ENCODE data around the gene ZNF862.

Gene ZNF862

DNA sequence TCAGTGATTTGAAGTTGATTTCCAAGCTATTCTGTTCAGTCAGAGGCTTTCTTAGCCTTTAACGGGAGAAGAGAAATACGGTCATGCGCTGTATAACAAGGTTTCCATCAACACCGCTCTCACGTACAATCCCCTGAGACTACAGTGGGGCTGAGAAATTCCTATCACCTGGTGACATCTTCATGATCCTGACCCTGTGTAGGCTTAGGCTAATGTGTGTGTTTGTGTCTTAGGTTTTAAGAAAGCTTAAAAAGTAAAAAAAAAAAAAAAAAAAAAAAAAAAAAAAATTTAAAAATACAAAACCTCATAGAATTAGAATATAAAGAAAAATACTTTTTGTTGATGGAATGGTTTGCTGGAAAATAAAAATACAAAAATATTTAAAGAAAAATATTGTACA lies 1.8 kb downstream of the ZNF862 start:
- no peak for DNase-seq (ENCODE audit: low read depth, low spot score)

DNA sequence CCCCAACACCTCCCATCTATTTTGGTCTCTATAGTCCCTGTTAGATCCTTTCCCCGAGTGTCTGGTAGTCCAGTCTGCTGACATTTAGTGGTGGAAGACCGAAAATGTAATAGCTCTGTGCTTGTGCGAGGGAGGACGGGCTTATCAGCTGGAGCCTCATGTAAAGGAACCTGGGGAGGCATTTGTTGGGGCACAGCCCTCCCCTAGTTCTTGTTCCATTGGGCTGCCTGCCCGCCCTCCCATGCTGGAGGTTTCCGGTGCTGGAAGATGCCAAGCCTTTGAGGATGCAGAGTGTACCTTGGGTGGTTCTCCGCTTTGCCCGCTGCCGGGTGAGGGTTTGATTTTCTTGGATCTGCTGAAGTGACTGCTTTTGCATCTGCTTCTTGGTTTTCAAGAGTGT lies 5.4 kb downstream of the ZNF862 start:
- H3K27ac ChIP-seq, result no peak overlapping the region
- no peak for DNase-seq (ENCODE audit: low read depth, low spot score)

More for the DNA sequence above, 1.8 kb downstream of the ZNF862 start:
- H3K27ac ChIP-seq, result no peak overlapping the region

DNA sequence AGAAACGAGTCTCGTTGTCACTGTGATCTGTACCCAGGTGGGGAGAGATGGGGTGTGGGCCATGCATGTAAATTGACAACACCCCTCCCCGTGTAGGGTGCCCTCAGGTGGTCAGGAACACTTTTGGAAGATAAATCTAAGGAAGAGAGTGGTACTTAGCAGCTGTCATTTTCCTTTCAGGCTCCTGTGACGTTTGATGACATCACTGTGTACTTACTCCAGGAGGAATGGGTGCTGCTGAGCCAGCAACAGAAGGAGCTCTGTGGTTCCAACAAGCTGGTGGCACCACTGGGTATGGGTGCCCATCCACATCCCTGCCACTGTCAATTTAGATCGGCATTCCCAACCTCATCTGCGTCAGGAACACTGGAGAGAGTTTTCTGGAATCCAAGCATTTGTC lies 6.3 kb downstream of the ZNF862 start:
- no peak for DNase-seq (ENCODE audit: low read depth, low spot score)
- H3K27ac ChIP-seq, result no peak overlapping the region

DNA sequence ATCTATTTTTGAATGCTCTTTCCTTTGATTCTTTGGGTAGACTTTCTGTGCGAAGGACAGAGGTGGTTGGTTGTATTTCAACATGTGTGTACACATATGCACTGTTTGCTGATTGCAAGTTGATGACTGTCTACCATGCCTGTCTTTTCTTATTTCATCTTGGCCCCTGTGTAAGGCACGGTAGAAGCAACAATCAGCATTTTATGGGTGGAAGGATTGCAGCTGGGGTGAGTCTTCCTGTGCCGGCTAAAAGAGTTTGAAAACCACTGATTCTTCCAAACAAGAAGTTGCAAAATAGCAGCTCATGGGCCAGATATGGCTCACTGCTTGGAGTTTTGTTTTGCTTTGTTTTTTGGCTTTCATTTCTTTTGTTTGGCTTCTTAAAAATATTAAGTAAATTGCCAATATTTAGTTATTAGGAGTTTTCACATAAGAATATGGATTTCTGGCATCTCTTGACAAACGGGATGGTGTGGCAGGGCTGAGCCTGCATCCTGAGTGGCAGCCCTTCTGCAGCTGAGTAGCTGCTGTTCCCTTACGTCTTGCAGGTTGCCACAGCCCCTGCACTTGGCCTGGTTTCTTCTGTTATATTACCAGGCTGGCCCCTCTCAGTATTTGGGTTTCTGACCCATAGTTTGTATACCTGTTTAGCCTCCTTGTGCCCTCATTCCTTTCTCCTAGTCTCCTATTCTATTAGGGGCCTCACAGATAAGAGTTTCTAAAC lies 7.2 kb downstream of the ZNF862 start:
- no peak for DNase-seq (ENCODE audit: low read depth, low spot score)
- no peak overlapping the region for H3K27ac ChIP-seq

DNA sequence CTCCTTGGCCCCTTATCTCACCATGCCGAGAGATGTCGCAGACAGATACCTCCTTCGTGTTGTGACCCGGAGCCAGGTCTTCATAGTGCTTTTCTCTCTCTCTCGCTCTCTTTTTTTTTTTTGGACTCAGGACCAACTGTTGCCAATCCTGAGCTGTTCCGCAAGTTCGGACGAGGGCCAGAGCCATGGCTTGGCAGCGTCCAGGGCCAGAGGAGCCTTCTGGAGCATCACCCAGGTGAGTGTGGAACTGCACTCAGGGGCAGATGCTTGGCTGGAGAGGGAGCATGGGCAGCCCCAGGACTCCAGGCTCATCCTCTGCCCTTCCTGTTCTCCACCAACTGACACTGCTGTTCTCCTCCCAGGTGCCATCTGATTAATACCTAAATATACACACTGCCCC lies 7.8 kb downstream of the ZNF862 start:
- DNase-seq (ENCODE audit: low read depth, low spot score), result no peak
- H3K27ac ChIP-seq, result no peak overlapping the region

DNA sequence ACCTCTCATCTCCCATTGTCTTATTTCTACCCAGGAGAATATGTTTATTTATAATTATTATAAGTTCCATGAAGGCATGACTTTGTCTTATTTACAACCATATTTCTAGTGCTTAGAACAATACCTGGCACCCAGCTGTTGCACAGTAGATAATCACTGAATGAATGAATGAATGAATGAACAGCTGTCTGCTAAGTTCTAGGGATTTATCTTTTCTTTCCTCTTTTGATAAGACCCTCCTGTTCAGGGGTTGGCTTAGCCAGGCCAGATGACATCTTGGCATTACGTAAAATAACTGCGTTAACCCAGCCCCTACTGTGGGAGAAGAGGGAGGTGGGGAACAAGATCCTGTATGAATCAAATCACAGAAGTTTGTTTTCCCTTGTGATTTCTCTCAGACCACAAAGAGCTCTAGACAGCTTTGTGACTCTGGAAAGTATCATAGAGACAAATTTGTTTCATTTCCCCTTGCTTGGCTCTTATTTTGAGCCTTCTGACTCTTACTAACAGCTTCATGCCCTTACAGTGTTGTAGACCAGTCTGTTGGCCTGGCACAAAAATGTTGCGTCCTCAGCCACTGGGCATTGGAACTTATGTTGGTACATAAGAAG lies 8.4 kb downstream of the ZNF862 start:
- H3K27ac ChIP-seq, result no peak overlapping the region
- DNase-seq (ENCODE audit: low read depth, low spot score), result no peak

DNA sequence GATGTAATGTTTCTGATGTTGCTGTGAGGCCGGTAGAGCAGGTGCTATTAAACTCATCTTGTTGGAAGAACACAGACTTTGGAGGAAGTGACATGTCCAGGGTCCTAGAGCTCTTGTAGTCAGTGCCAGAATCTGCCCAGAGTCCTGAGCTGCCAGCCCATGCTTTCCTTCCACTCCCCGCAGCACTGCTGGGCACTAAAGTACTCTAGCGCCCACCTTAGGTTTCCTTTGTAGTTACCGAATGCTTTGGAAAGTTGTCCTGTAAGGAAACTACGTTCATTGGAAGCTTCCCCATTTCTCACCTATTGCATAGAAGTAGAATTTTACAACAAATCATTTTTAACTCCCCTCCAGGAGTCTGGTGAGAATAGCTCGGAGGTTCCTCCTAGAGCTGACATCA lies 11.0 kb downstream of the ZNF862 start:
- H3K27ac ChIP-seq, result no peak overlapping the region
- no peak for DNase-seq (ENCODE audit: low read depth, low spot score)

DNA sequence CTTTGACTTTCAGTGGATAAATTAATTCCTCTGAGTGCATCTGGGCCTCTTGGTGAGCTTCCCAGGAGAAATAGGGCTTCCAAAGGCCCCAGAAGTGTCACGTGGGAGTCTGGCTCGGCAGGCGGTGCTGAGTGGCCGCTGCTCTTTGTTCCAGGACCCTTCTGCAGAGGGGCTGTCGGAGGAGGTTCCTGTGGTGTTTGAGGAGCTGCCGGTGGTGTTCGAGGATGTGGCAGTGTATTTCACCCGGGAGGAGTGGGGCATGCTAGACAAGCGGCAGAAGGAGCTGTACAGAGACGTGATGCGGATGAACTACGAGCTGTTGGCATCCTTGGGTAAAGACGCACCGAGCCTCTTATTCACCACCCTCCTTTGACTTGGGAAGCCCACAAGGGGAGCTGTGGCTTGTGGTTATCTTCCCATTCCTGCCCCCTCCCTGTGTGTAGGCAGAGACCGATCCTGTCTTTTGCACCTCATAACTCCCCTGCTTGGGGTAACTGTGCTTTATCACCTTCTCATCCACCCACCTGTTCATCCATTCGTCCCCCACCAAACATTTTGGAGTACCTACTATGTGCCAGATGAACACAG lies 11.9 kb downstream of the ZNF862 start:
- no peak overlapping the region for H3K27ac ChIP-seq
- DNase-seq (ENCODE audit: low read depth, low spot score), result no peak

DNA sequence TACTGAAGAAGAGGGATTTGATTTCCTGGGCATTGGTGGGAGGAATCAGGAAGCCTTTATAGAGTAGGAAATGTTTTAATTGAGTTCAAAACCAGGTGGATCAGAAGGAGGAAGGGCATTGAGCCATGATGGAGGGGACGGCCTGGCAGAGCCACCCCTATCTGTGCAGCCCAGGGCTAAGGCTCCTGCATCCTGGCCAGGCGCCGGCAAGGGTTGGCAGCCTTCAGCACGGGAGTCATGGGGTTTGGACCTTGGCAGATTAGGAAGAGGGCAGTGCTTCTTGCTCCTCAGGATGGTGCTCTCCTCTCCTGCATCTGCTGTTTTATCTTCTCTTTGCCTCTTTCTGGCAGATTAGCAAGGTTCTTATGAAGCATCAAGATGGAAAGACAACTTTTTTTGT lies 12.5 kb downstream of the ZNF862 start:
- H3K27ac ChIP-seq, result no peak overlapping the region
- DNase-seq (ENCODE audit: low read depth, low spot score), result no peak

DNA sequence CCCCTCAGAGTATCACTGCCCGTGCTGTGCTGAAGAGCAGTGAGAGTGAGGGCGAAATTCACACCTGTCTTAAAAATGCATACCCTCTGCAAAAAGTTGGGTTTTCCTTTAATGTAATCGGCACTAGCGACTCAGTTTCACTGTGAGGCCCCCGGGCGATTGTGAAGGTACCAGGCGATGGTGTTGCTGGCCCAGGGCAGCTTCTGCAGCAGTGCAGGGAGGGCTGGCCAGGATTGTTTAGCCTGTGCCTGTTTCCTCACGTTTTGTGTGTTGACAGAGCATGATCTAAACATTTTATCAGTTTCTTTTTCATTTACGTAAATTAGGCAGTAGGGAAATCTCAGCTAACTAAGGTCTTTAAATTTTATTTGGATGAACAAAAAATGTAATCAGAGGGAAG lies 13.3 kb downstream of the ZNF862 start:
- DNase-seq (ENCODE audit: low read depth, low spot score), result no peak
- no peak overlapping the region for H3K27ac ChIP-seq

DNA sequence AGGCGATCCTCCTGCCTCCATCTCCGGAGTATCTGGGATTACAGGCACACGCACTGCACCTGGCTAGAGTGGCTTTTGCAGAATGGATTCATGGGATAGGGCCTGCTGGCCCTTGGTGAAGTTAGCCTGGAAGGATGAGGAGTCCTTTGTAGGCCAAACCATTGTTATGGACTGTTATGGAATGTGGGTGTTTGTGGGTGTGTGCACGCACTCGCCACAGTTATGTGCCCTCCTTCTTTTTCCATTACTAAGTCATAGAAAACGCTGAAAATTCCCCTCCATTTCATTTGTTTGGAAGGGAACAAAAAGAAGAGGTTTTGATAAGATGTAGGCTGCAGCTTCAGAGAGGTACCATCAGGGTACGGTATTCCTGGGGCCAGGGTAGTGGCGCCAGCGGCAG lies 15.0 kb downstream of the ZNF862 start:
- H3K27ac ChIP-seq, result no peak overlapping the region
- DNase-seq (ENCODE audit: low read depth, low spot score), result no peak

DNA sequence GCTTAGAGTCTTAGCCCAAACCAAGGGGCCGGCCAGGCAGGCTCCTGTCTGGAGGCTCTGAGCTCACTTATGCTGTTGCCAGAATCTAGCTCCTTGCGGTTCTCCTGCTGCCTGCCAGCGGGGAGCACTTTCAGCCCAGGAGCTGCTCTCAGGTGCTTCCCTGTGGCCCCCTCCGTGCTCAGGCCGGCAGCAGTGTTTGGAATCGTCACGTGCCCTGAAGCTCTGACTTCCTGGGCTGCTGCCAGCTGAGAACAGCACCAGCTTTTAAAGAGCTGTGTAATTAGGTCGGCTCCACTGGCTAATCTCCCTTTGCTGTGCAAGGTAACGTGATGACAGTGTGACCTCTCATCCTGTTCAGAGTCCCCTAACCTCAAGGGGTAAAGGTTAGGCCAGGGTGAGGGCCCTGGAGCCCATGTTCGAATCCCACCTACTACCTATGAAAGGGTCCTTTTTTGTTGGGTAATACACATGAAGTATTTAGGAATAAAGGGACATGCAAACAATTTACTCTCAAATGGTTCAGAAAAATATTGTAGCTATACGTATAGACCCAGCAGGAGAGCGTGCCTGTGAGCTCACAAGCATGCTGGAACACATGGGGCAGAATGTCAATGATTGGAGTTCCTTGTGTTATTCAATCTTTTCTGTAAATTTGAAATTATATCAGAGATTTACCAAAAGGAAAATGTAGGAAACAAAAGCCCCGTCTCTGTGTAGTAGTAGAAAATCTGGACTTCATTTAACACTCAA lies 16.6 kb downstream of the ZNF862 start:
- no peak overlapping the region for H3K27ac ChIP-seq
- no peak for DNase-seq (ENCODE audit: low read depth, low spot score)

DNA sequence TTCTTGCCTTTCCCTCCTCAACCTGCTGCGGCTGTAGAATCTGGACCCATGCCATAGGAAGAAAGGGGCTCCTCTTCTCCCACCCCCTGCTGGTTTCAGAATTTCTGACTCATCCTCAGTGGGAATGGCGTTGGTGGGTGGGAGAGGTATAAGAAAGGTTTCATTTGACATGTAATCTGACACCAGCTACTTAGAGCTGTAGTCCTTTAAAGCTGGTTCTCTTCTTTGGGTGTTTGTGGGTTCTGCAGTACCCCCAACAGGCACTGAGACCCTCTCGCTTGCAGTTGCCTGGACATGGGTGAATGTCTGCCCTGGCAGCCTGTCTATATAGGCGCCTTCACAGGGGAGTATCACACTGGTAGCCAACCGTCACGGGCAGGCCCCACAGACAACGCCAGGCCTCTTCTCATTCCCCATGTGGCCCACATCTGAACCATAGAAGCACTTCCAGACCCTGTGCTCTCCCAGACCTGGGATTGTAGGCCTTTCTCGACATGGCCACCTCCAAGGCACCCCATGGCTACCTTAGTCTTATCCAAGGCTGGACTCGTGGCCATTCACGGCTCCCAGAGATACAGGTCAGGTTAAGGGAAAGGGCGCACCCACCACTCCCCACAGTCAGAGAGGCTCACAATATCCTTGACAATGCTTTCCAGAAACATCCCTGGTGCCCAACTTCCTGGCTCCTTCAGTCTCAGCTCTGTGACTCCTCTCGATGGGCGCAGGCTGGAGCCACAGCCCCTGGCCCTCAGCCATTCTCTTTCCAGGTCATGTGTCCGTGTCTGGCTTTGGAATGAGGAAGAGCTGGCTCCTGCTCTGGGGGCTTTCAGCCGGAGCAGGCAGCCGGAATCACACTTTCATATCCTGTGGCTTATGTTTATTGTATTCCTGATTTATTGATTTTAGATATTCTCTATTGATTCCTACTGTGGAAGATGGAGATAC lies 17.5 kb downstream of the ZNF862 start:
- no peak overlapping the region for H3K27ac ChIP-seq
- DNase-seq (ENCODE audit: low read depth, low spot score), result no peak

DNA sequence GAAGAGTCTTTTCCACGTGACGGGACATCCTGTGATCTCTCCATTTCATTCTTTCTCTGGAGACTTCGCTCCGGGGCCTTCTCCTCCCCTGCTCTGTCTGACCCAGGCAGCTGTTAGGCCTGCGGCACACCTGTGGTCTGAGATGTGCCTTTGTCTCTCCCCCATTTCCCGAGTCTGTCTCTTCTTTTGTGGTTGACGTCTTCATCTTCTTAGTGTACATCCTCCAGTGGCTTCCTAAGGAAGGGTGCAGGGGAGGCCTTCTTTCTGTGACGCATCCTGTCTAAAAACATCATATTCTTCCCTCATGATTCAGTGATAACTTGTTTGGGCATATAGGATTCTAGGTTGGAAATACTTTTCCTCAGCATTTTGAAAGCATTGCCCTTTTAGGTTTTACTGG lies 18.4 kb downstream of the ZNF862 start:
- DNase-seq (ENCODE audit: low read depth, low spot score), result no peak
- no peak overlapping the region for H3K27ac ChIP-seq

DNA sequence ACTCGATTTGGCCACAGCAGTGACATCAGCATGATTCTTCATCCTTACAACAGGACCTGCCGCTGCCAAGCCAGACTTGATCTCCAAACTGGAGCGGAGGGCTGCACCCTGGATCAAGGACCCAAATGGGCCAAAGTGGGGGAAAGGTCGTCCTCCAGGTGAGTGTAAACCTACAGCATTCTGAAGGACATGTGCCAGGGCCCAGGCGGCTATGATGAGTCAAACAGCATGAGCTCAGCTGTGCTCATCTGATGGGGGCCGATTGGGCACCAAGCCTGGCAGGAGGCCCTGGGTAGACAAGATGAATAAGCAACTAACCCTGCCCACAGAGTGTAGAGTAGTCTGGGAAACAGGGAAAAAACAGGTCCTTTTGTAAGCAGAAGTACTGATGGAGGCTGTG lies 21.2 kb downstream of the ZNF862 start:
- no peak overlapping the region for H3K27ac ChIP-seq
- DNase-seq (ENCODE audit: low read depth, low spot score), result no peak

DNA sequence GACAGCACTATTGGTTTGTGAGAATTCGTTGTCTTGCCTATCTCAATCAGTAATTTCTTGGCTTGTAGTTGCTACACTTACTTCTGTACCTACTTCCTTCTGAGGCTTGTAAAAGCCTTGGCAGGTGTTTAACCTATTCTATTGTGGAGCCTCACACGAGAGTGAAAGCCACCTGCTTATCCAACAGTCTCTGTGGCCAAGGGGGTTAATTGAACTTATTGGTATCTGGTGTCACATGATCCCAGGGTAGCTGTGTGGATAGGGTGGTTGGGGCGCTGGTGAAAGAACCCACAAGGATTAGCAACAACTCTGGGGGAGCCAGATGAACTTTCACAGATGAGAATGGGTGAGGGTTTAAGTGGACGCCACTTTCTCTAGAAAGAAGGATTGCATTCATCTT lies 21.7 kb downstream of the ZNF862 start:
- H3K27ac ChIP-seq, result no peak overlapping the region
- DNase-seq (ENCODE audit: low read depth, low spot score), result no peak

DNA sequence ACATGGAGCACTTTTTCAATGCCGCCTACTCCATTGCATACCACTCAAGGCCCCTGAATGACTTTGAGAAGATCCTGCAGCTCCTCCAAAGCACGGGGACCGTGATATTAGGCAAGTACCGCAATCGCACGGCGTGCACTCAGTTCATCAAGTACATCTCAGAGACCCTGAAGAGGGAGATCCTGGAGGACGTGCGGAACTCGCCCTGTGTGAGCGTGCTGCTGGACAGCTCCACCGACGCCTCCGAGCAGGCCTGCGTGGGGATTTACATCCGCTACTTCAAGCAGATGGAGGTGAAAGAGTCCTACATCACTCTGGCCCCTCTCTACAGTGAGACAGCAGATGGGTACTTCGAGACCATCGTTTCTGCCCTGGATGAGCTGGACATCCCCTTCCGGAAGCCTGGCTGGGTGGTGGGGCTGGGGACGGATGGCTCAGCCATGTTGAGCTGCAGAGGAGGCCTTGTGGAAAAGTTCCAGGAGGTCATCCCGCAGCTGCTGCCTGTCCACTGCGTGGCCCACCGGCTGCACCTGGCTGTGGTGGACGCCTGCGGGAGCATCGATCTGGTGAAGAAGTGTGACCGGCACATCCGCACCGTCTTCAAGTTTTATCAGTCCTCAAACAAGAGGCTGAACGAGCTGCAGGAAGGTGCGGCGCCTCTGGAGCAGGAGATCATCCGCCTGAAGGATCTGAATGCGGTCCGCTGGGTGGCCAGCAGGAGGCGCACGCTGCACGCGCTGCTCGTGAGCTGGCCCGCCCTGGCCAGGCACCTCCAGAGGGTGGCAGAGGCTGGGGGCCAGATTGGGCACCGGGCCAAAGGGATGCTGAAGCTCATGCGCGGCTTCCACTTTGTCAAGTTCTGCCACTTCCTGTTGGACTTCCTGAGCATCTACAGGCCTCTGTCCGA lies 22.9 kb downstream of the ZNF862 start:
- no peak overlapping the region for H3K27ac ChIP-seq
- no peak for DNase-seq (ENCODE audit: low read depth, low spot score)

DNA sequence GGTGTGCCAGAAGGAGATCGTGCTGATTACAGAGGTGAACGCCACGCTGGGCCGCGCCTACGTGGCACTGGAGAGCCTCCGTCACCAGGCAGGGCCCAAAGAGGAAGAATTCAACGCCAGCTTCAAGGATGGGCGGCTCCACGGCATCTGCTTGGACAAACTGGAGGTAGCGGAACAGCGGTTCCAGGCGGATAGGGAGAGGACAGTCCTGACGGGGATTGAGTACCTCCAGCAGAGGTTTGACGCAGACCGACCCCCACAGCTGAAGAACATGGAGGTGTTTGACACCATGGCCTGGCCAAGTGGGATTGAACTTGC lies 23.5 kb downstream of the ZNF862 start:
- no peak overlapping the region for H3K27ac ChIP-seq
- no peak for DNase-seq (ENCODE audit: low read depth, low spot score)

DNA sequence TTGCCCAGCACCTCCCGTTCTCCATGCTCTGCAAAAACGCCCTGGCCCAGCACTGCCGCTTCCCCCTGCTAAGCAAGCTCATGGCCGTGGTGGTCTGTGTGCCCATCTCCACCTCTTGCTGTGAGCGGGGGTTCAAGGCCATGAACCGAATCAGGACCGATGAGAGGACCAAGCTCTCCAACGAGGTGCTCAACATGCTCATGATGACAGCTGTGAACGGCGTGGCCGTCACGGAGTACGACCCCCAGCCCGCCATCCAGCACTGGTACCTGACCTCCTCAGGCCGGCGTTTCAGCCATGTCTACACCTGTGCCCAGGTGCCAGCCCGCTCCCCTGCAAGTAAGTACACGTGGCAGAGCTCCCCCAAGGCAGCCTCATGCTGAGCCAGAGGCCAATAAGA lies 24.0 kb downstream of the ZNF862 start:
- no peak overlapping the region for H3K27ac ChIP-seq
- DNase-seq (ENCODE audit: low read depth, low spot score), result no peak

Measured in epithelial cell of prostate (primary cell).